ENCODE results near the gene ELL2.
A peak's percentile ranks its signal among the peaks of the same experiment; 100 is the strongest.
"Not testable (repeated sequence)": the region's sequence is repeated elsewhere in the genome, so short reads cannot be mapped to it uniquely, and the experiment has no call there.

The ELL2 gene

DNA sequence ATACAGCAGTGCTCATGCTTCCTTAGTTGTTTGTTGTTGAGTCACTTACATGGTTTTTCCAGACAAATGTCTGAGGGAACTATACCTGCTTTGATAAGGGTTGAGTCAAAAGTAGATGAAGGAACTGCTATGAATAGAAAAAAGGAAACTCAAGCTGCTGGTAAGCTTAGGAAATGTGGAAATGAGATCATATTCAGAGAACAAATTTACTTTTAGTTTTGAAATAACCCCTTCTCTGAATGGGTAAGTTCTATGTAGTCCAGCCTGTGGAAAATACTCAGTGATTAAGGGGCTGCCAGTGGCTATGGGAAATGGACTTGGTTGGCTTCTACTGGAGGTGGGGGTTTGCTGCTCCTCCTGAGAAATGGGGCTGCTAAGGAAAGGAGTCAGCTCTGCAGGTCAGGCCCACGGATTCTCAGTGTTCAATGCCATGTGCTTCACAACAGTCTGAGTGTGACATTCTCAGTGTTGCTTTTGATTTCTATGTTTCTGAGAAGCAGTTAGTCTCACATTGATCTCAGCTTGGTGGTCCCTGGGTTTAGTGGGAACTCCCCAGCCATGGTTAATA lies 91.5 kb downstream of the ELL2 start:
- TF ChIP-seq EZH2 (IDR thresholded peaks at IDR 0.05) (no peak), FOXP2 (optimal IDR thresholded peaks at IDR 0.05; ENCODE audit: control extremely low read depth, extremely low read length, insufficient read depth) (no peak), POLR2AphosphoS5 (IDR thresholded peaks at IDR 0.05; ENCODE audit: borderline replicate concordance, low read depth, low read length) (no peak)
- 0 out of 2 replicates have a peak overlapping the region, but pooled peaks have one; percentile 26 for H3K27ac ChIP-seq
- H3K4me3 ChIP-seq: no peak overlapping the region
- H3K36me3 ChIP-seq (ENCODE audit: insufficient read depth, low read length): no peaks in the 10 kb centered on the region
- H3K9me3 ChIP-seq (ENCODE audit: low read depth, low read length): no peaks in the 10 kb centered on the region
- no peak overlapping the region for H3K9ac ChIP-seq (ENCODE audit: insufficient read length)
- DNase-seq (ENCODE audit: low read depth, low spot score): no peak

DNA sequence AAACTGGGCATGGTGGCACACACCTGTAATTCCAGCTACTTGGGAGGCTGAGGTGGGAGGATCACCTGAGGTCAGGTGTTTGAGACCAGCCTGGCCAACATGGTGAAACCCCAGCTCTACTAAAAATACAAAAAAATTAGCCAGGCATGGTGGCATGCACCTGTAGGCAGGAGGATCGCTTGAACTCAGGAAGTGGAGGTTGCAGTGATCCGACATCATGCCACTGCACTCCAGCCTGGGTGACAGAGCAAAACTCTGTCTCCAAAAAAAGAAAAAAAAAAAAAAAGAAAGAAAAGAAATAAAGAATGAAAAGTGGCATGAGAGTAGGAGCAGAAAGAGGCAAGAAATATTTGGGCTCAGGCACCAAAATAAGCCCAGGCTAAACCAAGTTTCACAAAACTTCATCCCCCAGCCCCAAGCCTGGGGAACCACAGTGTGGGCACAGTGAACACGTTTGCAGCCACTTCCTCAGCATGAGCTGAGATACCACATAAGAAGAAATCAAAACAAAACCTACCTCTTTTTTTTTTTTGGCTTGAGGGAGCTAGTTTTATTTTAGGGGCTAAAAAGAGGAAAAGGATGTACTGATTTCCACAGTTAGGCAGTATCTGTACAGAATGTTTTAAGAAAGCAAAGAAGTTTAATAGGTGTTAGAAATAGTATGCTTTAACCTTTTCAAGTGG lies 92.3 kb downstream of the ELL2 start:
- not testable (repeated sequence) for H3K4me3 ChIP-seq; H3K36me3 ChIP-seq (ENCODE audit: insufficient read depth, low read length); H3K9me3 ChIP-seq (ENCODE audit: low read depth, low read length); H3K27ac ChIP-seq; H3K9ac ChIP-seq (ENCODE audit: insufficient read length); DNase-seq (ENCODE audit: low read depth, low spot score)

DNA sequence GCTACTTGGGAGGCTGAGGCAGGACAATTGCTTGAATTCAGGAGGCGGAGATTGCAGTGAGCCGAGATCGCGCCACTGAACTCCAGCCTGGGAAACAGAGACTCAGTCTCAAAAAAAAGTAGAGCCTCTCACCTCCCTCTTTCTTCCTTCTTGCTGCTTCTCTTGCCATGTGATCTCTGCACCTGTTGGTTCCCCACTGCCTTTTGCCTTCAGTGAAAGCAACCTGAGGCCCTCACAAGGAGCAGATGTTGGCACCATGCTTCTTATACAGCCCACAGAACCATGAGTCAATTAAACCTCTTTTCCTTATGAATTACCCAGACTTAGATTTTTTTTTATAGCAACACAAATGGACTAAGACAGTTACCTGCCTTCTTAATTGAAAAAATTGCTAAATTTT lies 93.5 kb downstream of the ELL2 start:
- no peak for DNase-seq (ENCODE audit: low read depth, low spot score)
- TF ChIP-seq EZH2 (IDR thresholded peaks at IDR 0.05) (no peak), POLR2AphosphoS5 (IDR thresholded peaks at IDR 0.05; ENCODE audit: borderline replicate concordance, low read depth, low read length) (no peak), FOXP2 (optimal IDR thresholded peaks at IDR 0.05; ENCODE audit: control extremely low read depth, extremely low read length, insufficient read depth) (no peak)
- Histone ChIP-seq H3K36me3 (ENCODE audit: insufficient read depth, low read length) (no peaks in the 10 kb centered on the region), H3K27ac (no peak overlapping the region), H3K9me3 (ENCODE audit: low read depth, low read length) (no peaks in the 10 kb centered on the region), H3K9ac (ENCODE audit: insufficient read length) (no peak overlapping the region), H3K4me3 (no peak overlapping the region)

DNA sequence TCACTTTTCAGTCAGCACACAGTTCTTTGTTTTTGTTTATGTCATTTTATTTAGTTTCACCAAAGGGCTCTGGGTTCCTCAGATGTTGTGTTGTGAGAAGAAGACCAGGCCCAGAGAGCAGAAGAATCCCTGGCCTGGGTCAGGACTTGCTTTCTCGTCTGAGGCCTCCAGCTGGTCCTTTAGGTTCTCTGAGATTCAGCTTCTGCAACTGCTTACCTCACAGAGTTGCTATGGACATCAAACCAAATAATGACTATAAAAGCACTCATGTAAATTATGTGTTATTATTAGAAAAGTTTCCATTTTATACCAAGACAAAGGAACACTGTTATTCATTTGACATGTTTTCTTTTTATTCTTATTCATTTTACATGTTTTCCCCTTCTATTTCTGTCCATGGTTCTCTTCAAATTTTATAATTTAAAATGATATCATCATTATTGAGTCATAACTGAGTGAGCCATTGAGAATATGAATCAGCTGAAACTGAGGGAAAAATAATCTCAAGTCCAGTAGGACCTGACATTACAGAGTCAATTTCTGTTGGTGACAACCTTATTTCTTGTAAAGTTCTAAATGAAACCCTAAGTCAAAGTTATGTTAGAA lies 95.1 kb downstream of the ELL2 start:
- H3K36me3 ChIP-seq (ENCODE audit: insufficient read depth, low read length): no peaks in the 10 kb centered on the region
- no peak overlapping the region for H3K9ac ChIP-seq (ENCODE audit: insufficient read length)
- no peak for DNase-seq (ENCODE audit: low read depth, low spot score)
- no peaks in the 10 kb centered on the region for H3K9me3 ChIP-seq (ENCODE audit: low read depth, low read length)
- H3K4me3 ChIP-seq: no peak overlapping the region
- H3K27ac ChIP-seq: no peak overlapping the region
- TF ChIP-seq FOXP2 (optimal IDR thresholded peaks at IDR 0.05; ENCODE audit: control extremely low read depth, extremely low read length, insufficient read depth) (no peak), EZH2 (IDR thresholded peaks at IDR 0.05) (no peak)

DNA sequence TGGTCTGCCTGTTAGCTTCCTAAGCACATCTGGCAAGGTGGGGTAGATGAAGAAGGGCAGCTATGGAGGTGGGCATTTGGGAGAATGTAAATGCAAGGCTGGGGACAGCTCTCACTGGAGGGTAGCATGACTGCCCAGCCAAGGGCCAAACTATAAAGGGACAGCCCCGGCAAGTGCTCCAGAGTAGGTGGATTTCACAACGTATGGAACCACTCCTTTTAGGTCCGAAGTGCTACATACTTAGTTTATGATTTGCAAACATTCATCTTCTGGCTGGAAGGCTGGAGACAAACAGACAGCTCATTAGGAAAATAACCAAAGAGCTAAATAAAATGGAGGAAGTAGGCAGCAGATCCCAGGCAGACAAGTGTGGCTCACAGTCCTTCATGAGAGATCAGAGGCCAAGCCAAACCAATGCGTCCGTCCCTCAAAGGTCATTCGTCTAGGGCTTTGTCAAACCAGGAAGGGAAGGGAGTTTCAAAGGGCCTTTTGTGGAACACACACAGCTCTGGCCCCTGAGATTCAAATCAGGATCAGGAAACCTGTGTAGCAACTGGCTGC lies 96.6 kb downstream of the ELL2 start:
- Histone ChIP-seq H3K36me3 (ENCODE audit: insufficient read depth, low read length) (no peaks in the 10 kb centered on the region), H3K4me3 (no peak overlapping the region), H3K9me3 (ENCODE audit: low read depth, low read length) (no peaks in the 10 kb centered on the region), H3K27ac (no peak overlapping the region), H3K9ac (ENCODE audit: insufficient read length) (no peak overlapping the region)
- TF ChIP-seq EZH2 (IDR thresholded peaks at IDR 0.05) (no peak), POLR2AphosphoS5 (IDR thresholded peaks at IDR 0.05; ENCODE audit: borderline replicate concordance, low read depth, low read length) (no peak), FOXP2 (optimal IDR thresholded peaks at IDR 0.05; ENCODE audit: control extremely low read depth, extremely low read length, insufficient read depth) (no peak)
- no peak for DNase-seq (ENCODE audit: low read depth, low spot score)

DNA sequence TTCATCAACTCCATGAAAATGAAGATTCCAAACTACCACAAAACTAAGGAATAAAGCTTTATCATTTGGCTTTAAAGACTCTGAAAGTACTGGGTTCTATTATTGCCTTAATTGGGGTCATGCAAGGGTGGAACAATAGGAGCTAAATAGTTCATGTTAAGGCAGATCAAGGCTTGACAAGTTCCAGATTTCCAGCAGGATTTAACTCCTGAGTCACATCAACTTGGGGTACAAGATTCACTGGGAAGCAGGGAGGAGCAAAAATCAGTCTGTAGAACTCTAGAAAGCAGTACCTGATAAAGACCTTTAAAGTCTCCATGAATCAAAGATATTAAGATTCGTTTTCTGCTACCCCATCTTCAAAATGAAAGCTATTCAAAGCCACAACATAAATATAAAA lies 97.2 kb downstream of the ELL2 start:
- no peaks in the 10 kb centered on the region for H3K9me3 ChIP-seq (ENCODE audit: low read depth, low read length)
- TF ChIP-seq POLR2AphosphoS5 (IDR thresholded peaks at IDR 0.05; ENCODE audit: borderline replicate concordance, low read depth, low read length) (no peak), EZH2 (IDR thresholded peaks at IDR 0.05) (no peak), FOXP2 (optimal IDR thresholded peaks at IDR 0.05; ENCODE audit: control extremely low read depth, extremely low read length, insufficient read depth) (no peak)
- no peaks in the 10 kb centered on the region for H3K36me3 ChIP-seq (ENCODE audit: insufficient read depth, low read length)
- DNase-seq (ENCODE audit: low read depth, low spot score): no peak
- no peak overlapping the region for H3K4me3 ChIP-seq
- no peak overlapping the region for H3K27ac ChIP-seq
- no peak overlapping the region for H3K9ac ChIP-seq (ENCODE audit: insufficient read length)

DNA sequence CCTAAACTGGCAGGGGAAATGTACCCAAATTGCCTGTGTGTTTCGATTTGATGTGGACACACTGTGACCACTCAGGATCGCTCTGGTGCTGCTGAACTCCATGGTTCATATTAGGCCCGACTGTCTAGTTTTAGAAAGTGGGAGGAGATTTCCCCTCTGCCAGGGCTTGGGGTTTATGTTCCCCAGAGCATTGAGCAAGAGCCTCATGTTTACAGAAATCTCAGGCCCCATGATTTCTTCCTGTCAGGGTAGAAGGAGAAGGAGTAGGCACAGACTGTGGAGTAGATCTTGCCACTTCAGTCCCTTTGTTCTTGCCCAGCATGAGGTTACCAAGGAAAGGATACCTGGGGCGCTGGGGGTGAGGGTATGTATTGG lies 98.3 kb downstream of the ELL2 start:
- TF ChIP-seq EZH2 (IDR thresholded peaks at IDR 0.05) (no peak), FOXP2 (optimal IDR thresholded peaks at IDR 0.05; ENCODE audit: control extremely low read depth, extremely low read length, insufficient read depth) (peak; percentile 39)
- H3K9ac ChIP-seq (ENCODE audit: insufficient read length): no peak overlapping the region
- DNase-seq (ENCODE audit: low read depth, low spot score): peak; percentile 30

DNA sequence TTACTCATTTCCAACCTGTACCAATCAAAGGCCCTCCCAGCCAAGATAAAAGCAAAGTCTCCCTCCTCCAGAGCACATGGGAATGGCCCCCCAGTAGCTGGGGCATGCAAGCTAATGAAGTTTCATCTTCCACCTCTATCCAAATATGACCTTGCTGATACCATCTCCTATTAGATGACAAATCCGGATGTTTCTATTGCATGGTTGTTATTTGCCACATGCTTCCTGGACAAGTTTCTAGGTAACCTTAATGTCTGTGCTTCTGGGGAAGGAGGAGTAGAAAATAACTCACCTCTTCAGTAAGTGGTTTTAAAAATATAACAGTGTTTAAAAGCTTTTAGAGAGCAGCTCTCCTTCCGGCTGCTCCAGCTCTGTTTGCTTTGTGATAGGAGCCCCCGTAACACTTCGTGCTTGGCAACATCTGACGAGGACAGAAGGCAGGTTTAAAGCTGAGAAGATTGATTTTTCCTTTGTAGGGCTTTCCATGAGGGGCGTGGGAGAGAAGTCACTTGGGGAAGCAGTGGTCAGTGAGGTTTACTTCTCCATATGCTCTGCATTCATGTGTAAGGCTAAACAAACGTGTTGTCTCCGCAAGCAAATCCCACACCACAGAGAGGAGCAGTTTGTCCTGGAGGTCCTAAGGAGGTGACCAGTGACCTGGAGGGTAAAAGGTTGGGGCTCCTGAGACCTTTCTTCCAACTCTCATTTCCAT lies 98.8 kb downstream of the ELL2 start:
- no peaks in the 10 kb centered on the region for H3K36me3 ChIP-seq (ENCODE audit: insufficient read depth, low read length)
- DNase-seq (ENCODE audit: low read depth, low spot score): no peak
- no peak overlapping the region for H3K9ac ChIP-seq (ENCODE audit: insufficient read length)
- H3K27ac ChIP-seq: no peak overlapping the region
- TF ChIP-seq FOXP2 (optimal IDR thresholded peaks at IDR 0.05; ENCODE audit: control extremely low read depth, extremely low read length, insufficient read depth): no peak
- TF ChIP-seq POLR2AphosphoS5 (IDR thresholded peaks at IDR 0.05; ENCODE audit: borderline replicate concordance, low read depth, low read length): no peak
- no peak for TF ChIP-seq EZH2 (IDR thresholded peaks at IDR 0.05)
- H3K9me3 ChIP-seq (ENCODE audit: low read depth, low read length): no peaks in the 10 kb centered on the region
- no peak overlapping the region for H3K4me3 ChIP-seq

More for the DNA sequence above, 98.3 kb downstream of the ELL2 start:
- H3K4me3 ChIP-seq: no peak overlapping the region
- no peaks in the 10 kb centered on the region for H3K9me3 ChIP-seq (ENCODE audit: low read depth, low read length)
- no peaks in the 10 kb centered on the region for H3K36me3 ChIP-seq (ENCODE audit: insufficient read depth, low read length)
- H3K27ac ChIP-seq: no peak overlapping the region
